GM21447 (cell line): ENCODE data around the gene MEIS2.

ENCODE experiments used
- ATAC-seq: cut with Tn5 transposase; IDR thresholded peaks from one replicate; pipeline ENCODE4 v1.9.1; 2021; ENCODE audit not compliant: unreplicated experiment

MEIS2 gene

DNA sequence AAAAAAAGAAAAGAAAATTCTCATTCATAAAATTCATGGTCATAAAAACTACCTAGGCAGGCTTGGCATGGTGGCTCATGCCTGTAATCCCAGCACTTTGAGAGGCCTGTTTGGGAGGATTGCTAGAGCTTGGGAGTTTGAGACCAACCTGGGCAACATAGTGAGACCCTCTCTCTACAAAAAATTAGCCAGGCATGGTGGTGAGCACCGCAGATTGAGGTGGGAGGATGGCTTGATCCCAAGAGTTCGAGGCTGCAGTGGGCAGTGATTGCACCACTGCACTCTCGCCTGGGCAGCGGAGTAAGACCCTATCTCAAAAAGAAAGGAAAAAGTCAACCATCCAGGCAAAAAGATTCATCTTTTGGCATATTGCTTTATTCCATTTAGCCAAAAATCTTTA lies 58.5 kb downstream of the MEIS2 start:
- ATAC-seq: no peak

DNA sequence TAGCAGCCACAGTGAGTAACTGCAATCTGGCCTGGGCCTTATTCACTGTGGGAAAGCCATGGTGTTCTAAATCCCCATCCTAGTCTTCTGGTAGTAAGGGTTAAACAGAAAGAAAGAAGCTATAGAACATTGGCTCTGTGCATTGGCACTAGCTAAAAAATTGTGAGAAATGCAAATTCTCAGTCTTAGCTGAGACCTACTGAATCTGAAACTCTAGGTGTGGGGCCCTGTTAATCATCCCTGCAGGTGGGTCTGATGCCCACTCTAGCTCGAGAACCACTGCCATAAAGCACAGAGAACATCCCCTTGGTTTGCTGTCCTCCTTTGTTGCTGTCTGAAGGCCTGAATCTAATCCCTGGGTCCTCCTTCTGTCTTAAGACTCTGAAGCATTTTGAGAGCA lies 59.3 kb downstream of the MEIS2 start:
- ATAC-seq: no peak

DNA sequence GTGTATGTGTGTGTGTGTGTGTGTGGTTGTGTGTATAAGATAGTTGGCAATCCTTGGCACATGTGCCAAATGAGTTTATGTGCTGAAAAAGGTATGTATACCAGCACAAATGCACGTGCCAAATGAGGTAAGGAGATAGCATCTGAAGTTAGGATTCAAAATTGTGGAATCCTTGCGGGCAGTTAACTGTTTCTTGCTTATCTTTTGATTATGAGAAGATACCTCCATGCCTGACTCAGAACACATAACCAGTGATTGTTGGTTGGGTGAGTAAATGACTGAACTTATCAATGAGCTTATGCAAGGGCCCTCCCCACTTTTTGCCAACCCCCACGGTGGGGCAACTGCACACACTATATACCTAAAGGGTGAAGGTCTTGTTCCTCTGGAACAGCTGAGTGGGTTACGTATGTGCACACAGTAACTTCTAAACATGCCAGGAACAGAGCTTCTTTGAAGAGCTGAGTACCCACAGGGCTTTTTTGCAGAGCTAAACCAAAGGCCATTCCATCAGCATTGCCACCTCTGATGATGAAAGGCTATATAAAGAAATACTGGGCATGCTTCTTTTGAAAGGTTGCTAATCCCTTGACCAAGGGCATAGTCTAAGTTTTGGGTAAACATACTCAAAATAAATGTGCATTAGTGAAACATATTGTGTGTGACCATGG lies 60.1 kb downstream of the MEIS2 start:
- no peak for ATAC-seq

DNA sequence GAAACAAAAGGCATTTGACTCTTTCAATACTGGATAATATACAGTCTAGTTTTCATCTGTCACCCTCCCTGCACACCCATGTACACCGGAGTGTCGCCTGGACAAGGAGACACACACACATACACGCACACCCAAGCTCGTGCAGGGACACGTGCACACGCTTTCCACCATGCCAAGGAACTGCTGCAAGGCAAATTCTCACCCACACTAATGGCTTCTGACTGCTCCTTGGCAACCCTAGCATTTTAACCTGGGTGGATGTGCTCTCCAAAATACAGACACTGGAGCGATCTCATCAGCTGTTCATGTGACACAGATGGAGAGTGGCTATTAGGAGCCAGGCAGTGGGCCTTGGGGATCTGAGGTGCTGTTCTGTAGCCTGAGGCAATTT lies 61.6 kb downstream of the MEIS2 start:
- no peak for ATAC-seq

DNA sequence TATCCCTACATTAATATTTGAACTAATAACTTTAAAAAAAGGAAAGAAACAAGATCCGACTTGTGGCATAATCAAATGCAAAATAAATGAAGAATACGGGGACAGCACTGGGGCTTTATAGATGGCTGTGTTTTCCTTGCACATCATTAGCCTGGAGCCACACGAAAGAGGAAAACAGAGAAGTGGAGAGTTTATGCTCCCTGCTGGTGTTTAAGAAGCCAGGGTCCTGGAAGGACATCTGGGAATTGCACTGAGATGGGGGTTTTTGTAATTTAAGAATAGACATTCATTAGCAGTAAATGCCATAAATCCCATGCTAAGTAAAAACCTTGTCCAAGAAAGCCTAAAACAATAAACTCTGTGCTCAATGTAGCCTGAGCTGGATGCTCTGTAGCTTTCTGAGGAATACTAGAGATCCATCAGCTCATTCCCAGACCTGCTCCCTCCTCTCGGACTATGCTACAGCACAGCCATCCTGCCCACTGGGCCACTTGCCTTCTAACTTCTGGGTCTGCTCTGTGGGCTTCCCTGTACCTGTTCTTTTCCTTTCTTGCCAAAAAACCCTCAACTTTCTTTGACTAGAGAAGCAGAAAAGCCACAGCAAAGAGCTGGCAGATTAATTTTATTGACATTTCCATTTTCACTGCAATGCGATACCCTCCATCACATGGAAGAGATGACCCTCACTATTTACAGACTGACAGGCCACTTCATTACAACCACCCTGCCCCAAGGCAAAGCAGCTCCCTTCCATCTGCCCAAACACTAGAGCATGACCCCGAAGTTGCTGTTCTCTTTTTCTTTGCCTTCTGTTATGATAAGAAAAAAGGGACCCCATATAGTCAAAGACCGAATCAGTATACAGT lies 62.3 kb downstream of the MEIS2 start:
- ATAC-seq: no peak

DNA sequence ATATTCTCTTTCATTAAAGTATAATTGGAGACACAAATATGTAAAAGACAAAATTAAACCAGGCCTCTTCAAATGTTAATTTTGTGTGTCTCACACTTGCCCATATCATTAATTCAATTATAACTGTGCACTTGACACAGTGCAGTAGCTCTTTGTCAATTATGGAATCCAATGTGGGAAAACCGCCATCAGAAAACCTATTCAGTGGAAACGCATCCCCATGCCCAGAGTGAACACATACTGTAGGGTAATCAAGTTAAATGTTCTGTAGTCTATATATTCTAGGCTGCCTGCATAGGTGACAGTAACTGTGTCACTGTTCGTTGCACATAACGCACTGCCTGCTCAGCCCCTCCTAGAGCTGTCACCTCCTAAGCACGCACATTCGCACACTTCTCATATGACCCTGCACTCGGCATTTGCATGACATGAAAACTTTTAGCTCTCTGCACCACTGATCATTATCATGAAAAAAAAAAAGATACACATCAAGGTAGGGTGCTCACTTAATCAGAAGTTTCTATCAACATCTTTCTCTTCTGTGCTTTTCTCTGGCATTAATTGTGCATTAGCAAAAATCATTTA lies 63.2 kb downstream of the MEIS2 start:
- no peak for ATAC-seq

DNA sequence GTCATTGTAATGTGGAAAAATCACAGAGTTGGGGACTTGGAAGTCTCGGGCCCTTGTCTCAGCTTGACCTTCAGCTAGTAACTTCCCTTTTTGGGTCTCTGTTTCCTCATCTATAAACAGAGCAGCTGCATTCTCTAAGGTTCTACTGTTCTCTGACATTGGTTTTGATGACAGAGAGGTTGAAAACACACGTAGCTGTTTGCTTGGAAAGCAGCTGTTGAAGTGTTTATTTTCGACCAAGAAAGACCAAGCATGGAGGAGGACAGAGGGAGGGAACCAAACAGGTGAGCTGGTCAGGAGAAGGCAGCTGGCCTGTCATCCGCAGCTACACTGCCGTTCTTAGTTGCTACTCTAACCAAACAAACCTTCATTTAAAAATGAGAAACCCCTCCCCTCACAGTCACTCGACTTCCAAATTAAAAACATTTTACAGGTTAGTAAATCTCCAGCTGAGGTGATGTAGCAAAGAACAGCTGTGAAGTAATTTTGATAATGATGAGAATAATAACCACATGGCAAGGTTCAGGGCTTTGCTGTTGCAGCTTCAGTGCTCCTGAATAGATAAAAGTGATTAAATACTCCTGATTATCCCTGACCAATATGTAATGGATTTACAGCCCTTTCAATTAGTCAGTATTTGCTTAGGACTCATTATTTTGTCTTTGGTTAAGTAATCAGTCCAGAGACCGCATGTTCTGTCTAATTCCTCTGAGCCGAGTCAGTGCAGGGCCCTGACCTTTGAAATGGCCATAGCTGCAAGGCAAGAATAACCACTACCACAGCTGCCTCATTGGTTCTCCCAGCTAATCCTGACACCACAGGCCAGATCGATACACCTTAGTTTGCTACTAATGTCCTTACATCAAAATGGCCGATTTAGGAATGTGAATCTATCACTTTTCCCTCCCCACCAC lies 65.3 kb downstream of the MEIS2 start:
- no peak for ATAC-seq

DNA sequence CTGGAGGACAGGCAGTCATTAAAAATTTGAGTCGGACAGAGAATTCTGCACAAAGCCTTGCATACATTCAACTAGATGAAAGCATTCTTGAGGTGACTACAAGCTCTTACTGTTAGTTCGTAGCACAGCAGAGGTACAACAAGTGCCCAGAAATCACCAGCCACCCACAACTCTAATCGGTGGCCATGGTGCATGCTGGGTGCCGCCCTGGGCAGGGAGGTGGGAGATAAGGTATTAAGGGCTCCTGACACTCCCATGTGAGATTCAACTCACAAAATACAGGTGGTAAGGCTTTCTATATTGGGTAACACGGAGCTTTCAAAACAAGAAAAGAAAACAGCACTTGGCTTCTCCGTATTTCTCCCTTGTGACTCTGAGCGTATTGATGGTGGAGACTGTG lies 66.0 kb downstream of the MEIS2 start:
- ATAC-seq: no peak

DNA sequence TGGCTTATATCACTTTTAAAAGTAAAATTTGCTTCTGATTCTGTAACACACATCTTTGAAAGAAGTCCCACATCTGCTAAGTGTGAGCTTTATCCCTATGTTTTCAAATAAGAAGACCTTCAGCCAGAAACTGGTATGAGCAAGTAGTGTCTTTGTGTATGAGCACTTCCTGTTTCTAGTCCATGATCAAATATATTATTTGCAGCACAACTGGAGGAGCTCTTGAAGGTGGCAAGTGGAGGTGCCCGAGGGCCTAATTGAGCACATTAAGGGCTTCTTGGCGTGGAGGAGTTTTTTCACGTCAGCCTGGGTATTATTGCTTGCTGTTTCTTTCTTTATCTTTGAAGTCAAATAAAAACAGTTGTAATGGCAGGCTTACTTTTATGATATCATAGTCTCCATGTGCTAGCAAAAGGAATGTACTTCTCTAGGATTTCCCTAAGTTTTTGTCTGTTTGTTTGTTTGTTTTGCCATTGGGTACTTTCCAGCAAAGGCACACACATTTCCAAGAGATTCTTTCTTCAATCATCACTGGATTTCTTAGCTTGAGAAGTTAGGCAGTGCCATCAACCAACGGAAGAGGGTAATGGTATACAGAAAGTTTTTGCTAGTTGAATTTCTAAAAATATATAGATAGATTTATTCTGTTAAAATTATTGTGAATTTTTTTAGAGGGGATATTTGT lies 68.1 kb downstream of the MEIS2 start:
- ATAC-seq: no peak

DNA sequence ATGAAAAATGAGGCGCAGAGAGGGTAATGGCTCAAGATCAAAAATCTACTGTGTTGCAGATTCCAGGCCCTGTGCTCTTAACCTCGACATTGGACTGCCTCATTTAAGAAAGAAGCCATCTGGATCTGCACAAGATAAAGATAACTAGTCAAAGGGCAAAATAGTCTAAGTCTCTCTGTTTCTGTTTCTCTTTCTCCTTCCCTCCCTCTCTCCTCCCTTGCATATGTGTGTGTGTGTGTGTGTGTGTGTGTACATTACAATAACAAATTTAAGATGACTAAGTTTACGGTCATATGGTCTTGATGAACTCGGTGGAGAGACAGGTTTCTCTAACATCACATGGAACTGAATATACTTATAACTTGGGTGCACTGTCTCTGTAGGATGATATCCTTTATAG lies 69.2 kb downstream of the MEIS2 start:
- no peak for ATAC-seq

DNA sequence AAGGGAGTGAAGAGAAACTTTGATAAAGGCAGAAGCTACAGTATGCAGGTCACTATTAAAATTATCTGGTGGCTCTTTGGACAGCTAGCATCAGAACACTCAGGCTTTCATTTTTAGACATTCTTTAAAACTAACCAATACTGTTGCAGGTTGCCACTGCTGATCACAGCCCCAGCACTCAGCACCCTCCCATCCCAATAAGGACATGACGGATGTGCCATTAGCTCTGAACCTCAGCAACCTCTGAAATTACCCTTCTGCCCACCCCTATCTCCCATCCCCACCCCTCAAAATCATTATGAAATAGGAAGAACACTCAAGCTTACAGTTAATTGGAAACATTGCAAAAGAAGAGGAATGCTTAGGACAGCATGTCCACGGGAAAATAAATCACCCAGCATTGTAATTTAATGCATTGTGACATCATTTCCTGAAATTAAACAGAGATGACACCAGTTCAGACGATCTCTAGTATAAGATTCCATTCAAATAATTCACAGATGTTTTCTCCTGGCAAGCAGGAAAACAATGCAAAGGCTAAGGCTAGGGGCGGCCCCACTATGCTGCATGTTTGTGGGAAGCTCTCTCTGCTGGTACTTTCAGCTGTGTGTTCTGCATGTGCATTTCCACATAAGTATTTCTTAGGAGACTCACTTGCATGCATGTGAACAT lies 71.6 kb downstream of the MEIS2 start:
- ATAC-seq: no peak

DNA sequence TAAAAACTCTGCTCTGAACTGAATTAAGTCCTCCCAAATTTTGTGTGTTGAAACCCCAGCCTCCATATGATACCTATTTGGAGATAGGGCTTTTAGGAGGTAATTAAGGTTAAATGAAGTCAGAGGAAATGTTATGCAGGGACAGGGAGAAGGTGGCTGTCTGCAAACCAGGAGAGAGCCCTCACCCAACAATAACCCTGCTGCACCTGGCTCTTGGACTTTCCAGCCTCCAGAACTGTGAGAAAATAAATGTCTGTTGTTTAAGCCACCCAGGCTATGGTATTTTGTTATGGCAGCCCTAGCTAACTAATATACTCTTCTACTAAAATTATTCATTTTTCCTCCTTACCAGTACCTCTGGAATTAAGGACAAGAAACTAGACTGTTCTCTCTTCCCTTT lies 79.5 kb downstream of the MEIS2 start:
- no peak for ATAC-seq

DNA sequence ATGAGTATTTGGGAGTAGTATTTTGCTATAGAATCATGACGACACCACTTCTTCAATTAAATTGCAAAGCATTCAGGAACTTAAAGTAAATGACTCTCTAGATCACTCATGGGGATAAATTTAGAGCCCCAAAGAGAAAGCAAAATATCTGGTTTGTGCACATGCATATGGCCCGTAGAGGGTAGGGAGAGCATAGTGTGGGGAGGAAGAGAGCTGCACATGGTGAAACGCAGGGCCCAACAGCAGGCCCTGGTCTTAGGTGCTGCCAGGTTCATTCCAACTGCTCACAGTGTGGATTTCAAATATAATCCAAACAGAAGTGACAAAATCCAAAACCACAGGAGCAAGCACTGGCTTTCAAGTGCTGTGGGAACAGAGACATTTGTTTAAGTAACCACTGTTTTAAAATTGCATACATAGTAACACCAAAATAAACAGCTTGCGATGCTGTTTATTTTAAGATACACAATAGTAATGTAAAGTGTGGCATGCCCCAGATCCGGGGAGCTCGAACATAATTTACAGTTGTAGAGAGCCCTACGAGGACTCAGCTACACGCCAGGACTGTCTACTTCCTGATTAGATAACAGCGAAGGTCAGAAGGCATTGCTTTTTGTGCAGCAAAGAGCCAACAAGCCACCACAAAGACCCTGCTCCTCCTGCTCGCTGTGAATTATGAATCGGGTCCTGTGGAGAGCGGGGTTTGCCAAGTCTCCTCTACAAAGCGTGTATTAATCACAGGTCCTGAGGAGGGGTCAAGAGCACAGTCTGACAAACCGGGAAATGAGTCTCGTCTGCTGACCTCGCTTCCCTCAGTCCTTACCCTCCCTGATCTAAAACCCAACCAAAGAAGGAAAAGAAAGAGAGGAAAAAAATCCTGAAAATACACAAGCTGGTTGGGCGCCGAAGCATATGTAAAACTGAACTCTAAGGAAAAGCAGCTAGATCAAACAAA lies 80.6 kb downstream of the MEIS2 start:
- no peak for ATAC-seq

DNA sequence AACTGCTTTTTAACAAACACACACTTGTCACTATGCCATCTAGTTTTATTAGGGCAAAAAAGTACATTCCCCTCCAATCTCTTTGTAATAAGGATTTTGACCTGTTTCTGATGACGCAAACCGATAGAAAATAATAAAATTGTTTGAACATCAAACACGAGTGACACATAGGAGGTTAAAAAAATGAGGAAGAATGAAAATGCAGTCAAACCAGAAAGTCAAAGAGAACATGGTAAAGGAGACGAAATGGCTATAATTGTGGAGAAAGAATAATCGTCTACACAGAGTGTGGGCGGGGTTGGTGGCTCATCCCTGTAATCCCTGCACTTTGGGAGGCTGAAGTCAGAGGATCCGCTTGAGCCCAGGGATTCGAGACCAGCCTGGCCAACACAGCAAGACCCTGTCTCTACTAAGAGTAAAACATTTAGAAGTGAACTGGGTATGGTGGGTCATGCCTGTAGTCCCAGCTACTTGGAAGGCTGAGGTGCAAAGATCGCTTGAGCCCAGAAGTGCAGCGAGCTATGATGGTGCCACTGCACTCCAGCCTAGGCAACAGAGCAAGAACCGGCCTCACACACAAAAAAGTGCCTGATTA lies 83.2 kb downstream of the MEIS2 start:
- no peak for ATAC-seq

DNA sequence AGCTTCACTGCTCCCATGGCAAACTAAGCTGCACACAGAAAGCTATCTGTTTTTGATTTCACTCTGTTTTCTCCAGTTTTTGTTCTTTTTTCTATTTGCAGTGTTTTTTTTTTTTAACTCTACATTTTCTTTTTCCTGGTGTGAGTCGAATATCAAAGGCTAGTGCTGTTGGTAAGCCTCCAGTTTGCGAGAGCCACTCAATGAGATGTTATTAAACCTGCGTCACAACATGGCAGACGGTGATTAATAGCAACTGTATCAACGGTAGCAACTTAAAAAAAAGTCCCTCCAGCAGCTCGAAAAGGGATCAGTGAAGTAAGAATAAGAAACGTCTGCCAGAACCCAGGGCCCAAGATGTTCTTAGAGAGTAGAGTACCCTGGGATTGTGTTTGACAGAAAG lies 84.1 kb downstream of the MEIS2 start:
- ATAC-seq: no peak

DNA sequence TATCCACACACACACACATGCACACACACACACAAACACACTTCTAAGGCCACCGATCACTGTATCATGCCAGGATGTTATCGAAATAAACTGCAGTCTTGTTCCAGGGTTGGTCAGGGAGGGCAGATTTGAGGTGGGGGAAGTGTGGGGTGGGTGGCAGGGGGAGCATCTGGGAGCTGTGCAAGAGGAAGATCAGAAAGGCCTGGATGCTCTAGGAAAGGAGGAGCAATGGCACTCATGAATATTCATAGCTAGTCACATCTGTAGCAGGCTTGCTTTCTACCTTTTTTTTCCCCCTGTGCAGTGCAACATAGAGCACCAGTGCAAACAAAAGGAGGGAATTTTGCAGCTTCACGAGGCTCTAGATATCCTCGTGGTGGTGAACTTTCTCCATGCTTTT lies 84.9 kb downstream of the MEIS2 start:
- ATAC-seq: no peak

DNA sequence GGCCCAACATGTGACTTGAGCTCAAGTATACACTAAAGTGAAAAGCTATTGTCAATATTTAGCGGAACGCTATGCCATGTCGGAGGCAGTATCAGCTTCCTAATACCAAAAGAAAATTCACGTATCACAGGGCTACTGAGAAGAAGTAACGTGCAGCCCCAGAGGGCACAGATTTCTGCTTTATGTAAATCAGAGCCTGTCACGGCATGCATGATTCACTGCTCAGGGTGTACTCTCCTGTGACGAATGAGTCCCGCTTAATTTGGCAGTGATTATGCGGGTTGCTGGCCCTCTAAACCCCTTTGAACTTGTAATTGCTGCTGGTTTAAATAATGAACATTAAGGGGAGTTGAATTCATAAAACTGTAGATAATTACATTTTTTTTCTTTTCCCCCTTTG lies 85.3 kb downstream of the MEIS2 start:
- no peak for ATAC-seq

DNA sequence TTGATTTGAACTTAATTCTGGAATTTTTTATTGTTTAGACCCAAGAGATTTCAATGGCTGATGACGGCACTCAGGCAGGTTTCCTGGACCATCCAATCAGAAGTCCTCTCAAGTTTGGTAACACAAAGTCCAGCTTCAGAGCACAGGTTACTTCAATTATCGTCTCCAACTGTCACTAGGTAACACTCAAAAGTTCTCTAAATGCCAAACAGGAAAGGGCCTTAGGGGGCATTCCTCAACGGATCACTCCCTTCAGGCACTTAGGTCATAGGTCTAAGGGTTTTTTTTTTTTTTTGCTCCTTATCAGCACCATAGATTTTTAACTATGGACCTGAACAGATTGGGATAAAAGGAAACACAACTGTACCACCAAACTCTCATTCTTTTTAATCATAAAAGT lies 85.8 kb downstream of the MEIS2 start:
- ATAC-seq: no peak

DNA sequence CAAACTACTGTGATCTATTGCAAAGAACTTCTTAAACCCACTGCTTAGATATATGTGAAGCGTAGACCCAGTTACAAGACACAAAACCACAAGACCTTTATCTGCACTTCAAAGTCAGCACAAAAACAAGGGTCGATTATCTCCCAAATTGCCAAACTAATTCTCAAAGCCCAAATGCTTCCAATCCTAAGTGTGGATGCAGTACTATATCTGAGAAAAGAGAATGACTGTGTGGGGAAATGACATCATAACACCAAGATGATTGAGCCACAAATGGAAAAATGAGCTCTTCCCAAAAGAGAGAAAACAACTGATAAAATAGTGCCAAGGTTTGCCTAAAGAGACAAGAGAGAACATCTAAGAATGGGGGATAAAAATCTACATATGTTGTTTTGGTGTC lies 86.2 kb downstream of the MEIS2 start:
- ATAC-seq: no peak
